Vagina (tissue), 2 donors: Measurements from ENCODE around the gene CD79A.

Experiments used
- CTCF ChIP-seq, 3 experiments: fragments of 450-650 bp in 2 of 3; fragments of 200-600 bp in 1 of 3; sonication (generic) in 1 of 3; IDR thresholded peaks; one replicate each; pipeline ENCODE4 v1.5.1; 2017 to 2019; ENCODE audit warnings: antibody characterized with exemption in 3 of 3, mild to moderate bottlenecking in 2 of 3, moderate library complexity in 2 of 3
- POLR2A ChIP-seq, 2 donors: fragments of 450-650 bp; IDR thresholded peaks; one replicate each; pipeline ENCODE4 v1.6.1; 2017; ENCODE audit warnings: antibody characterized with exemption in 2 of 2, mild to moderate bottlenecking in 2 of 2, moderate library complexity in 2 of 2
- POLR2AphosphoS5 ChIP-seq, 2 donors: sonication (generic); formaldehyde crosslinking; IDR thresholded peaks; one replicate each; pipeline ENCODE4 v1.9.0; 2017; ENCODE audit warnings: antibody characterized with exemption in 2 of 2, mild to moderate bottlenecking in 2 of 2, low read depth in 1 of 2; ENCODE audit not compliant: insufficient read depth in 1 of 2

- TF ChIP-seq CTCF (IDR thresholded peaks at IDR 0.05), result no peak
- TF ChIP-seq POLR2AphosphoS5 (IDR thresholded peaks at IDR 0.05; ENCODE audit: insufficient read depth in 1 of 2, low read depth in 1 of 2), result no peak
- TF ChIP-seq POLR2A (IDR thresholded peaks at IDR 0.05), result no peak
Measured at GRCh38 chr19:41912899-41913537, 35.9 kb downstream of the CD79A start.
